DND-41 (cell line): Measurements from ENCODE around the gene GLP2R.

ENCODE experiments used
- CTCF ChIP-seq: IDR thresholded peaks from 2 replicates; pipeline ENCODE4 v1.5.1; 2012; ENCODE audit warnings: borderline replicate concordance, low read length, moderate library complexity, mild to moderate bottlenecking; ENCODE audit not compliant: poor library complexity, severe bottlenecking; ENCODE audit errors: extremely low read depth
- EZH2 ChIP-seq: IDR thresholded peaks from 3 replicates; pipeline ENCODE4 v1.6.1; 2012; ENCODE audit warnings: borderline replicate concordance, low read depth, mild to moderate bottlenecking, moderate library complexity, low read length, inconsistent platforms; ENCODE audit not compliant: severe bottlenecking

- TF ChIP-seq CTCF (peak; percentile 10), EZH2 (no peak)
Measured at GRCh38 chr17:9824094-9824493, 1.6 kb upstream of the GLP2R start.
